CD4-positive, alpha-beta T cell treated with Interferon alpha-2 for 1 hour (primary cell): ENCODE data around the gene MGLL.

Experiments
- DNase-seq, 2 donors: peaks; one replicate each; pipeline ENCODE4 v3.0.0-alpha.2; 2020 to 2022

MGLL gene

DNA sequence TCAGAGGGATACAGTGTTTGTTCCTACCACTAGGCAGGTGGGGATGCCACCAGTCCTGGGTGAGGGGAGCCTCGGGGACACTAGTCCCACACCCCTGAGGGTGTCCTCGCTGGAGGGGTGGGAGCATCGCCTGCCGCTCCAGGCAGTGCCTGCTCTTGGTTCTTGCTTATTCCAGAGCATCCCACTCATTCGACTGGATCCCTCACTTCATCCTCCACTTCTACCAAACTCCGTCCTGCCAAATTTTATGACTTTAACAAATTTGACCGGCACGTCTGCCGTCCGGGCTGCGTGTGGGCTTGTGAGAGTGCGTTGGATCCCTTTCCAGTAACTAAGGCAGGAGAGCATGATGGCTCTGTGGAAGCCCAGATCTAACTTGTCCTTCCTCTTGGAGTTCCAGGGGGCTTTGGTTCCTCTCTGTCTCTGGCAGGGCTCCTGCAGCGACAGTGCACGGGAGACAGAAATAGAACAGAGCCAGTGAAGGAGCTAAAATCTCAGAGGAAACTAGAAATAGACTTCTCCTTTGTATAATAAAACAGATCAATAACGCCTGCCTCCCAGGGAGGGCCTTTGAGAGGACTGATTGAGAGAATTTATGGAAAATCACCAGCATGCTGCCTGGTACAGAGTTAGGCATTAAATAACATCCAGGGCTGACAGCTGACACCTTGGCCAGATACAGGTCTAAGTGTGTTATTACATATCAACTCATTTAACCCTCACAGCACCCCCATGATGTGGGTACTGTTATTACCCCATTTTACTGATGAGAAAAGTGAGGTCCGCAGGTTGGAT is 34.5 kb downstream of the MGLL start:
- no peak for DNase-seq

DNA sequence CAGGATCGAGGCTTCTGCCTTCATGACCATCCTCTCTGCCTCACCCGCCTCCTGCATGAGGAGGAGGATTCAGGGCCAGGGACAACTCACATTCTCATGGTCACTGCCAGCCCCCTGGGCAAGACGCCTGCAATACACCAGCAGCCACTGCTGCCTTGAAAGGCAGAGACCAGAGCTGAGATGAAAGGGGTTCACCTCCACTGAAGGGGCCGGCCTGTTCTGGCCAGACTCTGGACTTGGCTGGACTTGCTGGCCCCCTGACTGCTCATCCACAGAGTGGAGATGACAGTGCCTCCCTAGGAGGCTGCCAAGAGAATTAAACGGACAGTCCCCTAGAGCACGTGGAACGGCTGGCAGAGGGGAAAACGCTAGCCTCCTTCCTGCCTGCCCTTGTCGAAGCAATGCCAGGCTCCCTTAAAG is 35.2 kb downstream of the MGLL start:
- DNase-seq, result no peak

GRCh38 chr3:127786353-127787070 is 35.8 kb downstream of the MGLL start:
- no peak for DNase-seq

GRCh38 chr3:127785711-127786265 is 36.5 kb downstream of the MGLL start:
- DNase-seq, result no peak

DNA sequence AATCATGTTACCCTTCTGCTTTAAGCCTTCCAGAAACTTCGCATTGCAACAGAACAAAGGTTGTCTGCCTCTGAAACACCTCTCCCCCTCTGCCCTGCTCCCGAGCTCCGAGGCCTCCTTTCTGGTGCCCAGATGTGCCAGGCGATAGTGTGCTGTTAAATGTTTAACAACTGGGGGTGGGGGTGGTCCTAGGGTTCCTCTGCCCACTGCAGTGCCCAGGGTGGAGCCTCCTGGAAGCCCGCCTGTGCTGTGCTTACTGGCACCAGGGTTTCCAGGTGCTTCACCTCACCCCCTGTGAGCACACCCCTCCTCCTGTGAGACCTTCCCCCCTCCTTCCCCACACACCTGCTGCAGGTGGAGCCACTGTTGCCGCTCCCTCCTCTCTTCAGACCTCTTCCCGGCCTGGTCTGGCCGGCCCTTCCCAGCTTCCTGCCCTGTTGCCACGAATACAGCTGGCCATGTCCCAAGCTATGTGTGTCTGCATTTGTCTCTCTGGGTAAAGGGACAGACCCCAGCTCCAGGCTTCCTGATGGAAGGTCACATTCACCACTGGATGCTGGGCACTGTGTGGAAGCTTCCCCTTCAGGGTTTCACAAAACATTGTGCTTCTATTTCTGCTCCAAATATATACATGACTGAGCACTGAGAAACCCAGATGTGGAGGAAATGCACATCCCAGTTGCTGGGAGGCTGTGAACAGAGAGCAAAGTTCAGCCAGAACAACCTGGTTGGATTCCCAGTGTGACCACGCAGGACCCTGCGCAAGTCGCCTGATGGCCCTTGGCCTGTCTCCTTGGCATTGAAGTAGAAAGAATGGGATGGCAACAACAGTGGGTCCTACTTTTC is 37.2 kb downstream of the MGLL start:
- no peak for DNase-seq

DNA sequence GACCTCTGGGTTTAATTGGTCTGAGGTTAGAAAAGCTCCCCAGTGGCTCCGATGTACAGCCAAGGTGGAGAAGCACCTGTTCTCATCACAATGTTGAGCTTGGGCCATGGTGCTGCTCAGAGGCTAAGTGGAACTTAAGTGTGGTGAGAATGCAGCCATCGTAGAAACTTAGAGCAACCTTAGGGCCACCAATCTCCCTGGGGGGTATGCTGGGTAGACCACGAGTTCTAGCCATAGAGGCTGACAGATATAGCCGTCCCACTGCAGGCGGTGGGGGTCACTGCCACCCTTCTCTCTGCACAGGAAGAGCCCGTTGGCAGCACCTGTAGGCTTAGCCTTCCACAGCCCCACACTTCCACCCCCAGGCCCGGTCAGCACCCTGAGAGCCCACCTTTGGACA is 38.0 kb downstream of the MGLL start:
- DNase-seq, result no peak

- no peak for DNase-seq
Observed at GRCh38 chr3:127783642-127784160, 38.6 kb downstream of the MGLL start.

DNA sequence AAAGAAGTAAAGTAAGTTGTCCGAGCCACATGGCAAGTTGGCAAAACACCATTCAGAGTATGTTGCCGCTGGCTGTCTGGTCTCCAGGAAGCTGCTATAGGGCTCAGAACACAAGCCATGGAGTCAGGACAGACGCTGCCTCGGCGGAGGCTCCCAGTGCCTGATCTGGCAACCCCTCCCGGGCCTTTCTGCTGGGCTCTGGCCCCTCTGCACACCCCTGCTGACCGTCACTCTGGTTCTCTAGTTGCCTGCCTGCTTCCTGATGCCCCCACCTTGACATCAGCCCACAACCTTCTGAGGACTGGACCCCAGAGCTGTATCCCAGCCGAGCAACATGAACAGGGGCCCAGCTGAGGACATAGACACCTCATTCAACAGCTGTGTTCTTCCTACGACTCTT is 39.1 kb downstream of the MGLL start:
- no peak for DNase-seq

DNA sequence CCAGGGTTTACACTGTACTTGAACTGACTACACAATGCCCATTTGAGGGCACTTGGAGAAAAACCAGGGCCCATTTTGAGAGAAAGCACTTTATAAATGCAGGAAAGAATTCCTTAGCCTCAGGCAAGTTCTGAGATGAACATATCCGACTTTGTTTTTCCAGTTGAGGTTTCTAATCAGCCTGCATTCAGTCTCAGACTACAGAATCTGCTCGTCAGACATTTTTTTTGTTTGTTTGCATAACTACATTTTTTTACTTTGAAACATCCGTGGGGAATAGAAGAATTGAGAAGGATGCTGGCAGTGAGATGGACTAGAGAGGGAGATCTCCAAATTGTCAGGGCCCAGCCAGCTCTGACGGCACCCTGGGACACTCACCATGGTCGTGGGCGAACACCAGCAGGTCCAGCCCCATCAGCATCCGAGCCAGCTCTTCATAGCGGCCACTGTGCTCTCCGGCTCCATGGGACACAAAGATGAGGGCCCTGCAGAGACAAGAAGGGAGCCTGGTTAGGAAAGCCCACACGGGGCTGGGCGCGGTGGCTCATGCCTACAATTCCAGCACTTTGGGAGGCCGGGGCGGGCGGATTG is 40.8 kb downstream of the MGLL start:
- no peak for DNase-seq

DNA sequence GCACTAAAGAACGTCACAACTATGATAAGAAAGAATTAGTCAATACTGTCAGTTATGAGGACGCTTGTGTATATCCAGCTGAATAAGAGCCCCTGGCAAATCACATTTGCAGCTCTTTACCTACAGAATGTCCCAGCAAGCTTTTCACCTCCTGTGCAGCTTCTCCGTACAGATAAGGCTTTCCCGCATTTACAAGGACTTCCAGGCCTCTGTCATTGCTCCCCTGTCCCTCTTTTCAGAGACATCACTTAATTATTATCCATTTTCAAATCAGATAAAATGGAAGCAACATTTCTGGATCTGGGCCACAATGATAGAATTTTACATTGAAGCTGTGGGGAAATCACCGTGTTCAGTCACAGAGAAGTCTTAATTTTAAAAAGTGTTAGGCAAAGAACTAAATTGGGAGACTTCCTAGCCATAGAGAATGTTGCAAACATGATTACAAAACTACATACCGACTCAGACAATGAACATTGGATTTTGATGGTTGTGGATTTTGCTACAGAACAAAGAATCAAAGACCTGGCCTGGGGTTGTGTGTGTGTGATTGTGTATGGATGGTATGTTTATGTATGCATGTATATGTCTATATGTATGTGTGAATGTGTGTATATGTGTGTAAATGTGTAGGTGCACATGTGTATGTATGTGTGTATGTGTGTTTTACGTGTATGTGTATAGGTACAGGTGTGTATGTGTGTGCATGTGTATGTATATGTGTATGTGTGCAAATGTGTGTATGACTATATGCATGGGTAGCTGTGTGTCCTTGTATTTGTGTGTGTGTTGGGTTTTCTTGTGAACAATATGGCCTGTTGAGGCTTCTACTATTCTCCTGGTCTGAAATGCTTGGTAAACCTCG is 41.5 kb downstream of the MGLL start:
- no peak for DNase-seq

DNA sequence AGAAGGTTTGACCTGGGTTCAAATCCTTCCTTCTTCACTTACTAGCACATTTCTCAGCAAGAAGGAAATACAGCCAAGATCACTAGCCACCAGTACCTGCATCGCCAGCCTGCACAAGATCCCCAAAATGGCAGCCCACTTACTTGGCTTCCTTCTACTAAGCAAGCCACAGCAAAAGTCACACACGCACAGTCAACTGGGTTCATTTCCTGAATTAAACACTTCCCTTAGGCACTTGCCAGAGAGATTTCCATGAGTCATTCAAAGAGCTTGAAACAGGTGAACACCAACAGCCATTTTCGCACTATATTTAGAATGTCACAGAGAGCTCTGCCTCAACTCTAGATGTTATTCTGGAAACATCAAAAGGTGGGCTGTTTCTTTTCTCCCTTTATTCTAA is 42.6 kb downstream of the MGLL start:
- DNase-seq, result no peak

- no peak for DNase-seq
Observed at GRCh38 chr3:127777921-127778656, 44.2 kb downstream of the MGLL start.

DNA sequence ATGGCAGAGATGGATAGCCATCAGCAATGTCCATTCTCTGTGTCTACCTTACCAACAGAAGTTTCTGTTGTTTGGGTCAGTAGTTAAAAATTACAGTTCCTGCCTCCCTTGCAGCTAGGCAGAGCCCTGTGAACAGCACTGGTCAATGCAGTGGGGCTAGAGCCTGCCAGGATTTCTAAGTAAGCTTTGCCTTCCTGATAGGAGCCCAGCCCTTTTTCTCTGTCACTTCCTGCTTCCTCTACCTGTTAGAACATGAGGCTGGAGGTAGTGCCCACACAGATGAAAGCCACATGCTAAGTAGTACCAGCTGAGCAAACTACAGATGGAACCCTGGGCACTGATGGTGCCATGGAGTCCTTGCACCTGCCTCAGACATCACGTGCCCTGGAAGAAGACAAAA is 45.0 kb downstream of the MGLL start:
- no peak for DNase-seq

GRCh38 chr3:127776347-127776746 is 46.0 kb downstream of the MGLL start:
- DNase-seq, result no peak

- DNase-seq, result no peak
Observed at GRCh38 chr3:127775398-127776109, 46.8 kb downstream of the MGLL start.

- DNase-seq, result no peak
Observed at GRCh38 chr3:127774647-127775046, 47.7 kb downstream of the MGLL start.

DNA sequence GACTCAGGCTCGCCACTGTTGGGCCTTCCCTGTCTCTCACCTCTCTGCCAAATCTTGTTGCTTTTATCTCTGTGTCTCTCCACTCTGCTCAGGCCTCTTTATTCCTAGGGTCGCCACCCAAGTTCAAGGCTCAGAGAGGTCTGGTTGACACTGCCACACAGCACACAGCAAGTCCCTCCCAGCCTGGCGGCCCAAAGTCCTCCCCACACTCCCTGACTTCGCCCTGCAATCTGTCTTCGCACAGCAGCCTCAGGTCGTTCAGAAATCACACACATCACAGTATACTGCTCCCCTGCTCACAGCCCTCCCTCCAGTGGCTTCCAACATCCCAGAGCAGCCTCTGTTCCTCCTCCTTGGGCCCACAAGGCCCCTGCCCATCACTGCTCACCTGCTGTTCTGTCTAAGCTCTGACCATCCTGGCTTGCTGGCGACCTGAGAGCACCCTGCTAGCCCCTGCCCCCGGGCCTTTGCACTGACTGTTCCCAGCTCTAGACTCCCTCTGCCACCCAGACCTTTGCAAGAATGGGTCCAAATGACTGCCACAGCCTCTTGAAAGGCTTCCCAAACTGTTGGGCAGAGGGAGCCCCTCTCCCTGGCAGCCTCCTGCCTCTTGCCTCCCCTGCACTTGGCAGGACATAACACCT is 48.4 kb downstream of the MGLL start:
- no peak for DNase-seq

DNA sequence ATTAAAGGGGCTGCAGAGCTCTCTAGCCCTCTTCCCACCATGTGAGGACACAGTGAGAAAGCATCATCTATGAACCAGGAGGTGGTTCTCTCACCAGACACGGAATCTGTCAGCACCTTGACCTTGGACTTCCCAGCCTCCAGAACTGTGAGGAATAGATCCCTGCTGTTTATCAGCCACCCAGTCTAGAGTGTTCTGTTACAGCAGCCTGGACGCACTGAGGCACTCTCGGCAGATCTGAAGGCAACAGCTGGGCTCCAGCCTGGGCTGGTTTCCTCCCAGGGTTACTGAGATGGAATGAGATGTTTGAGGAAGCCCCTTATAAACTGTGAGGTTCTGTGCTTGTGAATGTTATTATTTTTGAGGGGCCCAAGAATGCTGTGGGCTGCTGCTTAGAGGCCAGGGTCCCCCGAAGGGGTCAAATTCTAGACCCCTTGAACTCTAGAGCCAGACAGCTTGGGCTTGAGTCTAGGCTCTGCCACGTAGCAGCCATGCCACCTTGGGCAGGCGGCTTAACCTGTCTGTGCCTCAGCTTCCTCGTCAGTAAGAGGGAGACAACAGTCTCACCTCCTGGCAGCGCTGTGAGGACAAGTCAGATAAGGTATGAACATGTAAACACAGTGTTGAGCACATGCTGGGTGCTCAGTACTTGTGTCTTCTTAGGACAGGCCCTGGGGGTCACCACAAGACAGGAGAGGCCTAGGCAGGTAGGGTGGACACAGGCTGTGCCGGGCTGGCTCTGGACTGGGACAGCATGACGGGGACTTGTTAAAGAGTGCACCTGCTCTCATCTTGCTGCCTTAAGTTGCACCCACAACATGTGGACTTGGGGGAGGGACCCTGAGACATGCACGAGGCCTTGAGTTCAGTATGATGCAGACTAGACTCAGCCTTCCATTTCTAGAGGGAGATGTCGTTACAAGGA is 49.2 kb downstream of the MGLL start:
- no peak for DNase-seq
